HG02798 (cell line): ENCODE results near the gene LPIN3.

Experiments used
- ATAC-seq: cut with Tn5 transposase; IDR thresholded peaks from one replicate; pipeline ENCODE4 v1.9.1; 2021; ENCODE audit warnings: mild to moderate bottlenecking; ENCODE audit not compliant: unreplicated experiment, poor library complexity

The LPIN3 gene

GRCh38 chr20:41386502-41387427 is 46.1 kb downstream of the LPIN3 start:
- ATAC-seq = no peak

DNA sequence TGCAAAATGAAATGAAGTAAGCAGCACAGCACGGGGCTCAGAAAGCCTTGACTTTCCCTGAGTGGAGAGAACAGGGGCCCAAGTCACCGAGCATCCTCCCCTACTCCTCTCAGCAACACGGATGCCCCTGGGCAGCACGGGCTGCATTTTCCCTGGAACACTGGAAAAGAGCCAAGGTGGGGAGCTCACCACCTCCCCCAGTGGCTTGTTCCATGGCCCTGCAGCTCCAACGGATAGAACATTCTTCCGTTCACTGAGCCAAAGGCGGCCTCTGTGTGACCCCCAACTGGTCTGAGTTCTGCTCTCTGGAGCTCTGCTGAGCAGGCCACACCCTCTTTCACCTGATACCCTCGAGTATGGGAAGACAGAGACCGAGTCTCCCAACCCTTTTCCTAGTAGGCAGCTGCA is 46.8 kb downstream of the LPIN3 start:
- ATAC-seq = no peak

DNA sequence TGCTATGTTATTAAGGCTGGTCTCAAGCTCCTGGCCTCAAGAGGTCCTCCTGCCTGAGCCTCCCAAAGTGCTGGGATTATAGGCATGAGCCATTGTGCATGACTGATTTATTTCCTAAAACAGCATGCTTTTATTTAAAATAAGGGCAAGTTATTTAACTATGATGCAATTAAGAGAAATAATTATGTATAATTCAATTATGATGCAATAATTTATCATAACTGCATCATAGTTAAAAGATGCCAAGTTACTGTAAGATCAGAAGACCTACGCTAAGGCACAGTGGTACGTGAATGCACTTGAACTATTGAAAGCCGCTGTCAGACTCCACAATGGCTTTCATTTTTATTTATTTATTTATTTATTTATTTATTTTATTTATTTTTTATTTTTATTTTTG is 50.3 kb downstream of the LPIN3 start:
- no peak for ATAC-seq

GRCh38 chr20:41391587-41392001 is 51.0 kb downstream of the LPIN3 start:
- ATAC-seq = no peak

- ATAC-seq = no peak
Measured at GRCh38 chr20:41392295-41392694, 51.7 kb downstream of the LPIN3 start.

GRCh38 chr20:41392871-41393704 is 52.5 kb downstream of the LPIN3 start:
- no peak for ATAC-seq

DNA sequence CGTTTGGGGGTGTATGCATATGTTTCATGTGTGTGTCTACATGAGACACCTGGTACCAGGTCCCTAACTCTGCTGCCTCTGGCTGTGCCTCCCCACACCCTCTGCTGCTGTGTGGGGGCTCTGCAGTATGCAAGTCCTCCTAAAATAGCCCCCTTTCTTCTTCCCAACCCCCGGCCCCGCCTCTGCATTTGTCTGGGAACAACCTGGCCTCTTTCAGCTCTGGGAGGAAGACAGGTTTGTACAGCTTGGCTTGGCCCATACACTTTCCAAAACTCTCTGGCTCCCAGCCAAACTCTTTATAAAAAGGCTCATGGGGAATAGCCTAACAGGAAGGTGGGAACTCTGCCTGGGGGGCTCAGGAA is 53.1 kb downstream of the LPIN3 start:
- ATAC-seq = no peak

DNA sequence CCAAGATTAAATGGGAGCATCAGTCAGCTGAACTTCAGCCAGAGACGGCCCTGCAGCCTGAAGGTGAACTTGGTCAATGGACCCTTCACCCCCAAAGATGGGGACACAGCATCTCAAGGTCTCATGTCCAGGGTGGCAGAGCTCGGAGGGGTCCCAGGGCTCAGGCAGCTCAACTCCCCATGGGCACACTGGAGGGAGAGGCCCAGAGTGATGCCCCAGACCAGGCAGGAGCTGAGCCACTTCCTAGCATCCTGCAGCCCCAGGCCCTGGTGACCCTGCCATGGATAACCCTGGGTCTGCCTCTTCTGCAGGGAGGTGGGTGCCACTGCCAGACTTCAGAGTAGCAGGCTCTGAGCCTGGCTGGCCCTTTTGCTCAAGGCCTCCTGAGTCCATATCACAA is 53.5 kb downstream of the LPIN3 start:
- no peak for ATAC-seq

DNA sequence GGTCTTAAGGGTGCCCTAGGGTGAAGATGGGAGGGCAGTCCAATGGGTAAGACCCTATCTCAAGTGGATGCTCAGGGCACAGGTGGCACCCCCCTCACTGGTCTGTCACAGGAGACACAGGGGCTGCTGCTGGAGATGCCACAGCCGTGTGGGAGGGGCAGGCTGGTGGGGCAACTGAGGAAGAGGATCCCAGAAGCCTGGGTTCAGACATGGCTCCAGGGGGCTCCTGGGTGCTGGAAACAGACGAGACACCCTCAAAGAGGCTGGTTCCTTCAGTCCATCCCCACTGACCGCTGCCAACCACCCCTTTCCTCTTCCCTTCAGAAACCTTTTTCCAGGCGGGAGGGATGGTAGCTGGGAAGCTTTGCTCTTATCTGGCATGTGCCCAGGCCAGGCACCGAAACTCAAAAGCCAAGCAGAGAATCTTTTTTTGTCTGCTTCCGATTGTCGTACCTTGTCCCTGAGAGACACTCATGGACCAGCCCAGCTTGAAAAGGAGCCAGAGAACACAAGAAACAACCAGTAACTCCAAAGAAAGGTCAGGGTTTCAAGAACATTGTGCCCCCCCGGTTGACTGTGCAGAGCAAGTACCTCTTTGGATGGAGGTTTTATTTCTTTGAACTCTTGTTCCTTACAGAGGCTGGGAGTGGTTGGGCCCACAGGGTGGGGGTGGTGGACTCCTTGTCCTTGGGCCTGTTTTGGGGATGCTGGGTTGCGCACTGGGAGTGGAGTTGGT is 54.5 kb downstream of the LPIN3 start:
- ATAC-seq = no peak

DNA sequence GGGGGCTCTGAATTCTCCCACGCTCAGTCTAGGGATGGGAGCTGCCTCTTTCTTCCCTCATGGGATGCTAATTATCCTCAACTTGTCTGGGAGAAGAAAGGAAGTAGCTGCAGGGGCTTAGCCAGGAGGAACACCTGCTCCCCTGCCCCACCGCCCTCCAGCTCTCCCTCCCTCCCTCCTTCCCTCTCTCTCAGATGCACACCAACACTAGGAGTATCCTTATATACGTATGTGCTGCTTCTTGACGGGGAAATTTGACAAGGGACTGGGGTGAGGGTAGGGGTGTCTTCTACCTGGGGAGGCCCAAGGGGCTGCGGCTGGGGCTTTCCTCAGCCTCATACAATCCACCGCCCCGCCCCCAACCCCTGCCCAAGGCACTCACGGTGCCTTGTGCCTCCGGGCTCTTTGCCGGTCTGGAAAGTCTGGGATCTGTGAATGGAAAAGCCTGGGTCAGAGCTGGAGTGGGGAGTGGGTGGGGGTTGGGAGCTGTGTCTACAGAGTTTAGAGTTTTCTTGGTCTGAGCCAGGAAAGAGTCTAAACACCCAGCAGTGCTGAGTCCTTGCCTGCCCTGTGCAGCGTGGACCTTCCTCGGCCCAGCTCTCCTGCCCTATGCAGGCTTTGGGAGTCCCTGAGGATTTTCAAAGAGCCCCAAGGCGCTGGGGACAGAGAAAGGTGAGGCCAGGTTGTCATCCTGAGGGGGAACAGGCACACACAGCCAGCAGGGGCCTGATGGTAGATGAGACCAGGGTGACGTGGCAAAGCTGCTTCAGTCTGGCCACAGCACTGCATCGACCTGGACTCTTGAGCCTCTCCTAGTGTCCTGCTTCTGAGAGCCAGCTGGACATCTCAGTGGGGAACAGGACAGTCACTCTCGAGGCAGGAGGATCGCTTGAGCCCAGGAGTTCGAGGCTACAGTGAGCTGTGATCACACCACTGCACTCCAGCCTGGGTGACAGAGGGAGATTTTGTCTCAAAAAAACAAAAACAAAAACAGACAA is 55.3 kb downstream of the LPIN3 start:
- no peak for ATAC-seq

DNA sequence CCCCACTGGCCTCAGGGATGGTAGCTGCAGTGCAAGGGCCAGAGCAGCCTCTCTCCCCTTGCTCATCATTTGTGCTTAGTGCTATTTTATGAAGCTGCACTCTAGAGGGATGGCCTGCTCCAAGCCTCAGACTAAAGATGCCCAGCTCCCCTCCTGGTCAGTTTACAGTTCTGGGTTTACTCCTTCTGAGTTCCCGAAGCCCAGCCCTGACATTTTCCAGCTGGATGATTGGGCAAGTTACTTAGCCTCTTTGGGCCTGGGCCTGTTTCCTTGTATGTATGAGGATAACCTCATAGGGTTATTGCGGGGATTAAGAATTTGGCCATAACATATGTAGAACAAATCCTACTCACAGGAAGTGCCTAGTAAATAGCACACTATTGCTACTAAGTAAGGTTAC is 57.8 kb downstream of the LPIN3 start:
- no peak for ATAC-seq

- ATAC-seq = no peak
Measured at GRCh38 chr20:41403604-41404003, 63.0 kb downstream of the LPIN3 start.

GRCh38 chr20:41405436-41405835 is 64.8 kb downstream of the LPIN3 start:
- no peak for ATAC-seq

- ATAC-seq = no peak
Measured at GRCh38 chr20:41406353-41406752, 65.7 kb downstream of the LPIN3 start.

- no peak for ATAC-seq
Measured at GRCh38 chr20:41406896-41407444, 66.3 kb downstream of the LPIN3 start.

- no peak for ATAC-seq
Measured at GRCh38 chr20:41407607-41408006, 67.0 kb downstream of the LPIN3 start.

- peak; percentile 88 for ATAC-seq
Measured at GRCh38 chr20:41408156-41408794, 67.7 kb downstream of the LPIN3 start.

DNA sequence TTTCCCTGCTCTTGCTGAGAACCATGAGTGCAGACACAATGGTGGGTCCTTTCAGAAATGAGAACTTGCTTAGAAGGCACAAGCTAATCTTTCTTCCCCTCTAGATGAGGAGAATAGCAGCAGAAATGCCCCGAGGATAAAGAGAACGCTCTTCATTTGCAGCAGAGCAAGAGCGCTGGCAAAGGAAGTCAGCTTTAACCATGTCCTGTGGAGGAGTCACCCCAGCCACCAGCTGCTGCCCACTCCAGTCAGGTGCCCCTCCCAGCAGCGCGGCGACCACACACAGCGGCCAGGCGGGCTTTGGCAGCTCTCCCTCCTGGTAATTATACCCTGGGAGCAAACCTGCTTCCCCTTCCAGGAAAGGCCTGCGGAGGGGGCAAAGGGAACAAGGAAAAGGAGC is 68.4 kb downstream of the LPIN3 start:
- ATAC-seq = no peak
